Right lobe of liver (tissue), 4 donors: ENCODE measurements around the gene QSER1.

Source experiments
- POLR2A ChIP-seq: fragments of 450-650 bp; IDR thresholded peaks from one replicate; pipeline ENCODE4 v1.6.1; 2017; ENCODE audit warnings: antibody characterized with exemption, mild to moderate bottlenecking
- TF ChIP-seq, protein P1 (sequence below), 4 donors: fragments of 200-600 bp in 3 of 4; fragments of 450-650 bp in 1 of 4; IDR thresholded peaks; one replicate each; pipeline versions ENCODE4 v1.5.1 to v1.8.0; 2016 to 2022; ENCODE audit warnings: antibody characterized with exemption in 4 of 4, mild to moderate bottlenecking in 2 of 4
- donor health status: DM: no; HTN: no; CAD: no.
- donor health status: DM: no; HTN: no; CAD: no.
- donor health status: DM: no; HTN: yes; CAD: no.

DNA sequence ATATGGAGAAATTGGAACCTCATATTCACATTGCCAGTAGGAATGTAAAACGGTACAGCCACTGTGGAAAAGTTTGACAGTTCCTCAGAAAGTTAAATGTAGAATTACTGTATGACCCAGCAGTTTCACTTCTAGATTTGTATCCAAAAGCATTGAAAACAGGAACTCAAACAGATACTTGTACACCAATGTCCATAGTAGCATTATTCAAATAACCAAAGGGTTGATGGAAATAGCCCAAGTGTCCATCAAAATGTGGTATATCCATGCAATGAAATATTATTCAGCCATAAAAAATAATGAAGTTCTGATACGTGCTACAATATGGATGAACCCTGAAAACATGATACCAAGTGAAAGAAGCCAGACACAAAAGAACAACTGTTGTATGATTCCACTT, 45.1 kb upstream of the QSER1 start:
- TF ChIP-seq, protein P1, sequence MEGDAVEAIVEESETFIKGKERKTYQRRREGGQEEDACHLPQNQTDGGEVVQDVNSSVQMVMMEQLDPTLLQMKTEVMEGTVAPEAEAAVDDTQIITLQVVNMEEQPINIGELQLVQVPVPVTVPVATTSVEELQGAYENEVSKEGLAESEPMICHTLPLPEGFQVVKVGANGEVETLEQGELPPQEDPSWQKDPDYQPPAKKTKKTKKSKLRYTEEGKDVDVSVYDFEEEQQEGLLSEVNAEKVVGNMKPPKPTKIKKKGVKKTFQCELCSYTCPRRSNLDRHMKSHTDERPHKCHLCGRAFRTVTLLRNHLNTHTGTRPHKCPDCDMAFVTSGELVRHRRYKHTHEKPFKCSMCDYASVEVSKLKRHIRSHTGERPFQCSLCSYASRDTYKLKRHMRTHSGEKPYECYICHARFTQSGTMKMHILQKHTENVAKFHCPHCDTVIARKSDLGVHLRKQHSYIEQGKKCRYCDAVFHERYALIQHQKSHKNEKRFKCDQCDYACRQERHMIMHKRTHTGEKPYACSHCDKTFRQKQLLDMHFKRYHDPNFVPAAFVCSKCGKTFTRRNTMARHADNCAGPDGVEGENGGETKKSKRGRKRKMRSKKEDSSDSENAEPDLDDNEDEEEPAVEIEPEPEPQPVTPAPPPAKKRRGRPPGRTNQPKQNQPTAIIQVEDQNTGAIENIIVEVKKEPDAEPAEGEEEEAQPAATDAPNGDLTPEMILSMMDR (IDR thresholded peaks at IDR 0.05) = no peak
- TF ChIP-seq POLR2A = no peak
